ENCODE data around the gene CNRIP1. TPM values are rescaled to one million over a fixed set of nuclear protein-coding genes. Genes with fewer than 3 reads are reported as not detected.

The CNRIP1 gene
- total RNA-seq (2014; rRNA removed; shearing (Covaris generic)), result 0.80 and 0.81 TPM in 2 replicates

GRCh38 chr2:68319398-68320117 is at the start of gene CNRIP1:
TSS of gene CNRIP1 (minus strand) at chr2:68319949. CDS start at chr2:68319400, 549 bp downstream.
- Histone ChIP-seq H3K36me3 (replicated peaks; ENCODE audit: control insufficient read depth, insufficient read depth, low read length) (no peaks in the 10 kb centered on the region), H3K4me3 (ENCODE audit: insufficient read depth, low read depth, low read length) (peak within 1 kb of the TSS; percentile 60), H3K27me3 (ENCODE audit: control insufficient read depth, insufficient read depth, low read length) (peaks cover 42% of the 10 kb centered on the region)
- DNase-seq, result peak; percentile 81

- no peaks in the 10 kb centered on the region for H3K36me3 ChIP-seq (replicated peaks; ENCODE audit: control insufficient read depth, insufficient read depth, low read length)
- no peak overlapping the region for H3K4me3 ChIP-seq (ENCODE audit: insufficient read depth, low read depth, low read length)
- no peaks in the 10 kb centered on the region for H3K27me3 ChIP-seq (ENCODE audit: control insufficient read depth, insufficient read depth, low read length)
- no peak for DNase-seq
Observed at GRCh38 chr2:68369337-68369734, 49.6 kb upstream of the CNRIP1 start.

GRCh38 chr2:68368654-68369336 is 49.0 kb upstream of the CNRIP1 start:
- no peak for DNase-seq
- Histone ChIP-seq H3K27me3 (ENCODE audit: control insufficient read depth, insufficient read depth, low read length) (no peaks in the 10 kb centered on the region), H3K4me3 (ENCODE audit: insufficient read depth, low read depth, low read length) (no peak overlapping the region), H3K36me3 (replicated peaks; ENCODE audit: control insufficient read depth, insufficient read depth, low read length) (no peaks in the 10 kb centered on the region)

- H3K36me3 ChIP-seq (replicated peaks; ENCODE audit: control insufficient read depth, insufficient read depth, low read length), result no peaks in the 10 kb centered on the region
- DNase-seq, result no peak
- no peak overlapping the region for H3K4me3 ChIP-seq (ENCODE audit: insufficient read depth, low read depth, low read length)
Observed at GRCh38 chr2:68367953-68368653, 48.4 kb upstream of the CNRIP1 start.

GRCh38 chr2:68366083-68366560 is 46.4 kb upstream of the CNRIP1 start:
- H3K27me3 ChIP-seq (ENCODE audit: control insufficient read depth, insufficient read depth, low read length), result no peaks in the 10 kb centered on the region
- no peaks in the 10 kb centered on the region for H3K36me3 ChIP-seq (replicated peaks; ENCODE audit: control insufficient read depth, insufficient read depth, low read length)
- no peak for DNase-seq
- H3K4me3 ChIP-seq (ENCODE audit: insufficient read depth, low read depth, low read length), result no peak overlapping the region

More at GRCh38 chr2:68367953-68368653, 48.4 kb upstream of the CNRIP1 start:
- no peaks in the 10 kb centered on the region for H3K27me3 ChIP-seq (ENCODE audit: control insufficient read depth, insufficient read depth, low read length)

- Histone ChIP-seq H3K27me3 (ENCODE audit: control insufficient read depth, insufficient read depth, low read length) (no peaks in the 10 kb centered on the region), H3K4me3 (ENCODE audit: insufficient read depth, low read depth, low read length) (no peak within 1 kb of the TSS), H3K36me3 (replicated peaks; ENCODE audit: control insufficient read depth, insufficient read depth, low read length) (no peaks in the 10 kb centered on the region)
- DNase-seq, result no peak
Observed at GRCh38 chr2:68365087-68365486, 45.3 kb upstream of the CNRIP1 start, which contains the start of gene PLEK. TSS of gene PLEK (plus strand) at chr2:68365282. CDS start at chr2:68365352, 70 bp downstream.

GRCh38 chr2:68363721-68364120 is 44.0 kb upstream of the CNRIP1 start:
- no peaks in the 10 kb centered on the region for H3K27me3 ChIP-seq (ENCODE audit: control insufficient read depth, insufficient read depth, low read length)
- no peak overlapping the region for H3K4me3 ChIP-seq (ENCODE audit: insufficient read depth, low read depth, low read length)
- DNase-seq, result no peak
- no peaks in the 10 kb centered on the region for H3K36me3 ChIP-seq (replicated peaks; ENCODE audit: control insufficient read depth, insufficient read depth, low read length)

- no peak for DNase-seq
- H3K4me3 ChIP-seq (ENCODE audit: insufficient read depth, low read depth, low read length), result no peak overlapping the region
- H3K36me3 ChIP-seq (replicated peaks; ENCODE audit: control insufficient read depth, insufficient read depth, low read length), result no peaks in the 10 kb centered on the region
- no peaks in the 10 kb centered on the region for H3K27me3 ChIP-seq (ENCODE audit: control insufficient read depth, insufficient read depth, low read length)
Observed at GRCh38 chr2:68362749-68363148, 43.0 kb upstream of the CNRIP1 start.

GRCh38 chr2:68362069-68362468 is 42.3 kb upstream of the CNRIP1 start:
- H3K4me3 ChIP-seq (ENCODE audit: insufficient read depth, low read depth, low read length), result no peak overlapping the region
- H3K27me3 ChIP-seq (ENCODE audit: control insufficient read depth, insufficient read depth, low read length), result no peaks in the 10 kb centered on the region
- DNase-seq, result peak; percentile 57
- no peaks in the 10 kb centered on the region for H3K36me3 ChIP-seq (replicated peaks; ENCODE audit: control insufficient read depth, insufficient read depth, low read length)

- Histone ChIP-seq H3K36me3 (replicated peaks; ENCODE audit: control insufficient read depth, insufficient read depth, low read length) (no peaks in the 10 kb centered on the region), H3K4me3 (ENCODE audit: insufficient read depth, low read depth, low read length) (no peak overlapping the region), H3K27me3 (ENCODE audit: control insufficient read depth, insufficient read depth, low read length) (no peaks in the 10 kb centered on the region)
- DNase-seq, result no peak
Observed at GRCh38 chr2:68359889-68360288, 40.1 kb upstream of the CNRIP1 start.

- H3K36me3 ChIP-seq (replicated peaks; ENCODE audit: control insufficient read depth, insufficient read depth, low read length), result no peaks in the 10 kb centered on the region
- H3K4me3 ChIP-seq (ENCODE audit: insufficient read depth, low read depth, low read length), result no peak overlapping the region
- no peaks in the 10 kb centered on the region for H3K27me3 ChIP-seq (ENCODE audit: control insufficient read depth, insufficient read depth, low read length)
- DNase-seq, result peak; percentile 61
Observed at GRCh38 chr2:68357605-68358337, 38.0 kb upstream of the CNRIP1 start.

- DNase-seq, result no peak
- H3K36me3 ChIP-seq (replicated peaks; ENCODE audit: control insufficient read depth, insufficient read depth, low read length), result no peaks in the 10 kb centered on the region
- H3K4me3 ChIP-seq (ENCODE audit: insufficient read depth, low read depth, low read length), result no peak overlapping the region
- no peaks in the 10 kb centered on the region for H3K27me3 ChIP-seq (ENCODE audit: control insufficient read depth, insufficient read depth, low read length)
Observed at GRCh38 chr2:68356599-68357239, 37.0 kb upstream of the CNRIP1 start.

GRCh38 chr2:68352651-68353391 is 33.1 kb upstream of the CNRIP1 start:
- no peak overlapping the region for H3K4me3 ChIP-seq (ENCODE audit: insufficient read depth, low read depth, low read length)
- no peak for DNase-seq
- H3K27me3 ChIP-seq (ENCODE audit: control insufficient read depth, insufficient read depth, low read length), result no peaks in the 10 kb centered on the region
- H3K36me3 ChIP-seq (replicated peaks; ENCODE audit: control insufficient read depth, insufficient read depth, low read length), result no peaks in the 10 kb centered on the region

All from H7 (cell line).